SH-SY5Y (cell line): ENCODE measurements around the gene NAAA.

Experiments
- GATA2 ChIP-seq: IDR thresholded peaks from 2 replicates; pipeline ENCODE4 v1.6.1; 2011; ENCODE audit warnings: mild to moderate bottlenecking, low read depth, low read length
- GATA3 ChIP-seq: IDR thresholded peaks from 2 replicates; pipeline ENCODE4 v1.6.1; 2011; ENCODE audit warnings: low read depth, mild to moderate bottlenecking, low read length, moderate library complexity

Gene NAAA

GRCh38 chr4:75940692-75941253 lies at the start of gene NAAA:
Gene NAAA, minus strand, starts transcription at chr4:75941013. Its CDS starts 64 bp downstream, at chr4:75940949.
- TF ChIP-seq GATA2 (no peak), GATA3 (no peak)

- TF ChIP-seq GATA3 = no peak
- TF ChIP-seq GATA2 = no peak
Measured at GRCh38 chr4:75989846-75990528, 49.2 kb upstream of the NAAA start.

- TF ChIP-seq GATA2 = no peak
- TF ChIP-seq GATA3 = no peak
Measured at GRCh38 chr4:75985116-75985515, 44.3 kb upstream of the NAAA start.

GRCh38 chr4:75980576-75980975 lies 39.8 kb upstream of the NAAA start:
- TF ChIP-seq GATA2 = no peak
- no peak for TF ChIP-seq GATA3

GRCh38 chr4:75976177-75976576 lies 35.4 kb upstream of the NAAA start:
- TF ChIP-seq GATA3 = no peak
- no peak for TF ChIP-seq GATA2

GRCh38 chr4:75973766-75974165 lies 33.0 kb upstream of the NAAA start:
- no peak for TF ChIP-seq GATA3
- TF ChIP-seq GATA2 = no peak

- TF ChIP-seq GATA3 (no peak; the same call in 1 of the 2 replicates), GATA2 (no peak)
Measured at GRCh38 chr4:75968084-75968483, 27.3 kb upstream of the NAAA start.

- TF ChIP-seq GATA3 = no peak
Measured at GRCh38 chr4:75963558-75963957, 22.7 kb upstream of the NAAA start.

GRCh38 chr4:75953509-75953908 lies 12.7 kb upstream of the NAAA start:
- TF ChIP-seq GATA2 = no peak
- TF ChIP-seq GATA3 = no peak

GRCh38 chr4:75950213-75950815 lies 9.5 kb upstream of the NAAA start:
- TF ChIP-seq GATA2 (no peak), GATA3 (no peak)

- TF ChIP-seq GATA3 (no peak), GATA2 (no peak)
Measured at GRCh38 chr4:75948822-75949444, 8.1 kb upstream of the NAAA start.

- TF ChIP-seq GATA2 (no peak), GATA3 (no peak)
Measured at GRCh38 chr4:75939890-75940691, 722 bp downstream of the NAAA start.

GRCh38 chr4:75935628-75936027 lies 5.2 kb downstream of the NAAA start:
- TF ChIP-seq GATA2 (no peak), GATA3 (no peak)

- TF ChIP-seq GATA2 (no peak), GATA3 (no peak)
Measured at GRCh38 chr4:75930152-75930551, 10.7 kb downstream of the NAAA start.
